Activated T-cell treated with anti-CD3 and anti-CD28 coated beads for 24 hours (primary cell): ENCODE measurements around the gene KRT34.
"Not testable (repeated sequence)": the region's sequence is repeated elsewhere in the genome, so short reads cannot be mapped to it uniquely, and the experiment has no call there.

Experiments
- DNase-seq: peaks from one replicate; pipeline ENCODE4 v3.0.0-alpha.2; 2020; ENCODE audit warnings: low read depth

KRT34 gene

DNA sequence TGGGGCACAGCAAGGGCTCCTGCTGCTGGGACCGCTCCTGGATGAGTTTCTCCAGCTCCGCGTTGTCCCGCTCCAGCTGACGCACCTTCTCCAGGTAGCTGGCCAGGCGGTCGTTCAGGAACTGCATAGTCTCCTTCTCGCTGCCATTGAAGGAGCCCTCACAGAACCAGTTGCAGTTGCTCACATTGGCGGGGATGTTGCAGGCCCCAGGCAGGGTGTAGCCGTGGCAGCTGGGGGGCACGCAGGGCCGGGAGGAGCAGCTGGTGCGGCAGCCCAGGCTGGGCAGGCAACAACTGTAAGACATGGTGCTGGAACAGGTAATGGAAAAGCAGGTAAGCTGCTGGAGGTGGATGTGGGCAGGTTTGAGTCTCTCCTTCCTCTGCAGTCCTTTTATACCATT lies at the start of gene KRT34:
Gene KRT34 (minus strand): TSS at position 364 of the 400 bp plus-strand sequence. CDS start 60 bp downstream, at position 304.
- DNase-seq, result not testable (repeated sequence)

DNA sequence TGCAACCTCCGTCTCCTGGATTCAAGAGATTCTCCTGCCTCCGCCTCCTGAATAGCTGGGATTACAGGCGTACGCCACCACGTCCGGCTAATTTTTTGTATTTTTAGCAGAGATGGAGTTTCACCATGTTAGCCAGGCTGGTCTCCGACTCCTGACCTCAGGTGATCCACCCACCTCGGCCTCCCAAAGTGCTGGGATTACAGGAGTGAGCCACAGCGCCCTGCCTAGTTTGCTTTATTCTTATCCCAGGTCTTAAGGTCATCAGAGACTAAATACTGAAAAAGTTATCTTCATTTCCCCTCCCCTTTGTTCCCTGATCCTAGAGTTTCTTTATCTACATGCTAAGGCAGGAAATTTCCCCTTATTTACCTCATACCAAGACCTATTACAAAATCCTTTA lies 48.3 kb upstream of the KRT34 start:
- not testable (repeated sequence) for DNase-seq

DNA sequence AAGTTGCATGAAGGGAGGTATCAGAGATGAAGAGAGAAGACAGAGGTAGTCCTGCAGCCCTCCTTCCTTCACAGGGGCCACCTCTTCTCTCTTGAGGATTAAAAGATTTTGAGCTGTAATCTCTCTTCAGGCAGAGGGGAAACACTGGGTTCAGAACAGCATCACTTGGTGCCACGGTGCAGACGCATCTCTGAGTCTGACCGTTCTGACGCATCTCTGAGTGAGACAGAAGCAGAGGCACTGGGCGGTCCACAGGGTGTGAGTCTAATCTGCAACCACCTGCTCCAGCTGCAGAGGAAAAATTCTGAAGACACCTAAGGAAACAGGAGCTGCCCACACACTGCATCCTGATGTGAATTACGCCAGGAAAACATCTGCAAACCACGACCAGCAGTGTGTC lies 47.6 kb upstream of the KRT34 start:
- no peak for DNase-seq

DNA sequence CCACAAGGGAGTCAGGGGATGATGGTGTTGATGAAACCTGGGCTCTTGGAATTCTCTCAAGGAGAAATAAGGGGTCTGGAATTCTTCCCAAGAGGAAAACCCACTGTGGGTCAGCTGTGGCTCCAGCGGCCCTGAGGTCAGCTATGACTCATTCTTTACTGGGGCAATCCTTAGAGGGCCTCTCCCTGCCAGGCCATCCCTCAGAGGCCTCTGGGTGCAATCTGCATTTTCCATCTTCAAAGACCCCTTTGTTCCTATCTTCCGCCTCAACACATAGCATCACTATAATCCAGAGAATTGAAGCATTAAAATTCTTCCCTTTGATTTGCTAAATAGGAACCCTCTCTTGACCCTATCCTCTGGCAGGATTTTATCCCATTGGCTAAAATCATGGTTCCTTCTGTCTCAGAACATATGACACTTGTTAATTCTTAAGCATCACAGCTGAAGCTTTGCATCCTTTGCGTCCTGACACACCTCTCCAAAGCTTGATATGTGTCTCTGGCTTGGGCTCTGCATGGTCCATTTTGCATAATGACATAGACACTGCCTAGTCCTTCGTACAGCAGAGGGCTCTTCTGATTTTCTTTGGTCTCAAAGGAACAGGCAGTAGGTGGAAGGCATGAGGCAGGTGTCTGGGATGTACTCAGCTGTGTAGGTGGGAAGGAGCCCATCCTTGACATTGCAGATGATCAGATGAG lies 46.6 kb upstream of the KRT34 start:
- DNase-seq, result no peak

DNA sequence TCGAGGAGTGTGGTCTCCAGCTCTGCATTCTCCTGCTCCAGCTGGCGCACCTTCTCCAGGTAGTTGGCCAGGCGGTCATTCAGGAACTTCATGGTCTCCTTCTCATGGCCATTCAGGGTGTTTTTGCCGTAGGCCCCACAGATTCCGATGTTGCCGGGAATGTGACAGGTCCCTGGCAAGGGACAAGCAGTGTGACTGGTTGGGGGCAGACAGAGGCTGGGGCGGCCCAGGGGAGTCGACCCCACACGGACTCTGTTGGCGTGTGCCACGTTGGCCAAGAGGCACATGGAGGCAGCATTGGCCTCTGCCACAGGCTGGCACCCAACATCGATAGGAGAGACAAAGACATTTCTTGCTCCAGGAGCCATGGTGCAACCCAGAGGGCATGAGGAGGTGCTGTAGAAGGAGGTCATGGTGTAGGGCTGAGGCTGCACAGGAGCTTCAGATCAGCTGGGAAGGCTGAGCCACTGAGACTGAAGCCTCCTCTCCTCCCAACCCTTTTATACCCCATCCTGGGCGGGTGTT lies 42.1 kb upstream of the KRT34 start, which contains the start of gene KRT37:
Gene KRT37 (minus strand): TSS at position 475 of the 525 bp plus-strand sequence. CDS start 62 bp downstream, at position 413.
- DNase-seq, result no peak

DNA sequence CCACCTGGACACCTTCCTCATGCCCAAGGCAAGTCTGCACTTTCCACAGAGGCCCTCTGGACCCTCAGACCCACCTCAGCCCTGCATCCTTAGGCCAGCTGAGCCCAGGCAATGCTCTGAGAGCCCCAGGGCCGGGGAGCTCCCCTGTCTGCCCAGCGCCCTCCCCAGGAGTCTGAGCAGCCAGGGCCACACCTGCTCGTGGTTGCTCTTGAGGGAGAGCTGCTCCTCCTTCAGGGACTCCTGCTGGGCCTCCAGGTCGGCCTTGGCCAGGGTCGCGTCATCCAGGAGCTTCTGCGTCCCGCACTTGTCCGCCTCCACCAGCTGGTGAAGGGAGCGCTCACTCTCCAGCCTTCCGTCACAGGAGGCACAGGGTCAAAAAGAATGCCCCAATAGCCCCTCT lies 40.5 kb upstream of the KRT34 start:
- DNase-seq, result not testable (repeated sequence)

DNA sequence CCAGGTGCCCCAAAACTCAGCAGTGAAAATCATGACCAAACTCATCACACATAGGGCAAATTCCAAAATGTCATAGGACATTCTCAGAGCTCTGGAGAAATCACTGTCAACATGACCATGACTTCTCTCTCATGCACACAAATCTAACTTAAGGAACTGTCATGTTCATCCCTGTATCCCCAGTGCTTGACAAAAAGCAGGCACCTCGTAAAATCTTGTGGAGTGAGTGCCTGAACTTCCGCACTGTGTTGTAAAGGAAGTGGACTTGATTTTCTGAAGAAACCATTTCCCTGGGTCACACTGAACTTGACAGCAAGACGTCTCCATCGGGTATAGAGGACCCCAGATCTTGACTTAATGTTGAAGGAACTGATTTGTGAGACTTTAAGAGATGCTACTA lies 39.5 kb upstream of the KRT34 start:
- DNase-seq, result no peak

DNA sequence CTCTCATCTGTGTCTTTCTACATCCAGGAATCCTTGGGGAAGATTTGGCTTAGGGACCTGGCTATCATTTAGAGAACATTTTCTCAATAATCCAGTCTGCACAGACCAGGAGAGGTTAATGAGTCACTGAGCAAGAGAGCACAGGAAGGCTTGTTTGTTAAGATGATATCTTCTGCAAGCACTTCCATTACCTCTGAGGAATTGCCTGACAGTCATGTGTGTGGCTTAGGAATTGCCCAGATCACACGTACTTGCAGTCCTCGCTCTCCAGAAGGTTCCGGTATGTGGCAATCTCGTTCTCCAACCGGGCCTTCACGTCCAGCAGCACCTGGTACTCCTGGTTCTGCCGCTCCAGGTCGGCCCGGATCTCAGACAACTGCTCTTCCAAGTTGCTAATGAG lies 39.0 kb upstream of the KRT34 start:
- DNase-seq, result no peak

DNA sequence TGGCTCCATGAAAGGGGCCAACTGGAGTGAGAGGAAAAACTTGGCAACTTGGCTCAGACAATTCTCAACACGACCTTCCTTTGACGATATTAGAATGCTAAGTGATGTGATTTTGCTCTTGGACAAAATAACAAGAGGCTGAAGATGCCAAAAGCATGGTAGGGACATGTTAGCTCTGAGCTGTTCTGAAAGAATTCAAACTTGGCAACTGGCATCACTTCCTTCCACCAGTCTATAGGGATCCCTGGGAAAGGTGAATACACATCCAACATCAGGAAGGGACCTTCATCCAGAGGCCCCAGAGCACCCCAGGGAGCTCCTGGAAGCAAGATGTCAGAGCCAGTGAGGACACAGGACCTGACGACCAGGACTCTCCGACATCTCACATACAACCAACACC lies 38.0 kb upstream of the KRT34 start:
- no peak for DNase-seq

DNA sequence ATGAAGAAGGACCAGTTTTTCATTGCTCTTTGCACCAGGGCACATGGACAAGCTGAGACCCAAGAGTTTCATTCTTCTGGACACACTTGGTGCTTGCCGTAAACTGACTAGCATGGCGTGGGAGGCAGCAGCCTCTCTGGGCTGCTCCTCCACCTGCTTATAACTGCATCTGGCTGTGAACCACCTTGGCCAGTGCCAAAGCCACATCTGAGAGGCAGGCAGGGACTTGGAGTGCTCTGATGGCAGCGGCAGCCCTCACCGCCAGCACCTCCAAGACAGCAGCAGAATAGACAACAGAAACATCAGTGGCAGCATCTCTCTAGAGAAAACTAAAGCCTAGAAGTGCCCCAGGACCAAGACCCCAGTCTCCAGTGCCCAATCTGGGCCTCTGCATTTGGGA lies 37.6 kb upstream of the KRT34 start:
- no peak for DNase-seq

DNA sequence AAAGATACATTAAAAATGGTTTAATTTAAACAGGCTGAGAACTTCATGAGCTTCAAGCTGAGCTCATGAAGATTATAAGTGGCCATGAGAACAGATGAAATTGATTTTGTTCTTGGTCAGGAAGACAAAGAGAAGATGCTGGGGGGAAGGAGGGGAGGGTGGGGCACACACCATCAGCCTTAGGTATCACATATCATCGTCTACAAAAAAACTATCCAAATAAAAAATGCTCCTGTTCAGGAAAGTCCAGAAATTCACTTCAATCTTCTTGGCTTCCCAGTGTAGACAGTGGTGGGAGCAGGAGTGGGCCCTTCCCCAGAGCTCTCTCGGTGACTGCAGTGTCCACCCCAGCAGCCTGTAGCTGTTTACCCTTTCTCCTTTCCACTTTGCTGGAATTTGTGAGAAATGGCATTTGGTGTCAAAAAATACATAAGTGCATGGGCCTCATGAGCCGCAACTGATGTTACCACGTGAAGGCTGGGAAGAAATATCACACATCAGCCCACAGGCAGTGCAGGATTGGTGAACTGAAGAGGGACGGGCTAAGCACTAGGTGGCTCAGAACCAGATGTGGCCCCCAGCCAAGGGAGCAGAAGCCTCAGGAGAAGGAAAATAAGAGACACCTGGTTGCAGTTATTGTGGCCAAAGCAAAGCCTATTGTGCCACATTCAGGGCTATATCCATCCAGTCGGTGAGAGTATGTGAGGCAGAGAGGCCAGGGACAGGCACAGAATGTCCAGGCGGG lies 36.2 kb upstream of the KRT34 start:
- no peak for DNase-seq

DNA sequence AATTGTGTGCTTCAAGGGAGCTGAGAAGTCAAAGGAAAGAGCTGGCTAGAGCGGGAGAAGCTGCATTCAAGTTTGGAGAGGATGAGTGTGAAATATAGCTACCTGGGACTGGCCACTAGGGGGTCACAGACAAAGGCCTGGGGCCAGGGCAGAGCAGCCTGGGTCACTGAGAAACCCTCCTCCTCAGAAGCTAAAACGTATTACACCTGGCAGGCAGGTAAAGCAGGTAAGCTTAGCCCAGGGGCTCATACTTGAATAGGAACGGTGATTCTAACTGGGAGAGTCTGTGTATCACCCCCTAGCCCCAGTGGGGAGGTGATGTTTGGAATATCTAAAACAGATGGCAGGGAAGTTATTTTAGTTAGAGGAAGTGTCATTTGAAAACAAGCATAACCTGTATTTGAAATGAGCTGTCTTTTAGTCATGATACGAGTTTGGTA lies 35.5 kb upstream of the KRT34 start:
- no peak for DNase-seq

DNA sequence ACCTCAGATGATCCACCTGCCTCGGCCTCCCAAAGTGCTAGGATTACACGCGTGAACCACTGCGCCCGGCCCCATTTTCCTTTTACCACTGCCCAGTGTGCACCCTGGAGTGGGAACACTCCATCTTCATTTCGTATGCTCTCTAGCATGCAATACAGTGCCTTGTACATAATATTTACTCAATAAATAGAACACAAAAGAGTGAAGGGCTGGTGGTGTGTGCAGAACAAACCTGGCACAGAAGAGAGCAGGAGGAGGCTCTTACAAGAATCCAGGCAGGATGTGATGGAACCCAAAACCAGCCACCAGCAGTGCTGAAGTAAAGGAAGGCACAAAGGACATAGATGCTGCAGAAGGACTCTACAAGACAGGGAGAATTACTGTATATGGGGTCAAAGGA lies 35.0 kb upstream of the KRT34 start:
- no peak for DNase-seq

DNA sequence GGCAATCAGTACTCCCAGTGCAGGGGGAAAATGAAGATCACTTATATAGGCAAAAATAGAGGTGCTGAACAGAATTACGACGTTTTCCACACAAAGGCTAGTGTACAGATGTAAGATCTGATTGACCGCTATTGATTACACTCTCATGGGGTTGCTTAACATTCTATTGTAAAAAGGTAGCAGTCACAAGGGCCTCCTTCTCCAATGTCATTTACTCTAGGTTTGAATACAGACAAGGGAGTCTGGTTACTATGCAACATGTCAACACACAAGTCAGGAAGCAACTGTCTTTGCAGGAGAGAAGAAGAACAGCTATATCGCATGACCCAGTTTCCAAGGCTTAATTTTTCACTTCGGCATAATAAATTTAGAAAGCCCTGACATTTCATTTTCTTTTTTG lies 34.4 kb upstream of the KRT34 start:
- no peak for DNase-seq

DNA sequence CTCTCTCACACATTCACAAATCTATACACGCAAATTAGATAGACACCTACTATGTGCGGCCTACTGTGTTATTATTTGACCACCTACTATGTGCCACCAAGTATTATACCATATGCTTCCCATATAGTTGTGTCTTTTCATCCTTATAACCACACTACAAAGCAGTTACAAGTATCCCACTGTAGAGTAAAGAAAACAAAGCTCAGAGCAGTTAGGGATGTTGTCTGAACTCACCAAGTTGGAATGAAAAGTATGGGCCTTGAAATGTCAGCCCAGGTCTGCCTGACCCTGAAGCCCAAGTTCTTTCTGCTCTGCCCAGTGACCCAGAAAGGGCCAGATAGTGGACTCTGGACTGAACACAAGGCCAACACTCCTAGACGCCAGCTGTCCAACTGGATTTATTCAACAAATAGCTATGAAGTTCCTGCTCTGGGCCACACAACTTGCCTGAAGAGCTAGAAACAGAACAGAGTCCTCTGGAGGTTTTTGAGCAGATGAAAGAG lies 33.8 kb upstream of the KRT34 start:
- no peak for DNase-seq

DNA sequence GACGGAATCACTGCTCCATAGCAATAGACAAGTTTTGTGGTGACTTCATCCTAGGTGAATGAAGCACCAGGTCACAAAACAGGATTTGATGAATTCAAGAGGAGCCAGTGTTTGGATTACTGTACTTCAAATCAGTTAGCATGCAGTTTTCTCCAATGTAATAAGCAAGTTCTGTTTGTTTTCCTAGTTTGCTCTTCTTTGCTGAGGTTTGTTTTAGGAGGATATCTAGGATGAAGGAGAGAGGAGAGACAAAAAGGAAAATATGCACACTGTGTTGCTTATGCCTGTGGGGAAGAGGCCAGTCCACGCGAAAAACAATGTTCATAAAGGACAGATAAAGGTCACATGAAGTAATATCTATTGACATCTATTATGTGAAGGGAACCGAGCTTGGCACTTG lies 33.3 kb upstream of the KRT34 start:
- no peak for DNase-seq

DNA sequence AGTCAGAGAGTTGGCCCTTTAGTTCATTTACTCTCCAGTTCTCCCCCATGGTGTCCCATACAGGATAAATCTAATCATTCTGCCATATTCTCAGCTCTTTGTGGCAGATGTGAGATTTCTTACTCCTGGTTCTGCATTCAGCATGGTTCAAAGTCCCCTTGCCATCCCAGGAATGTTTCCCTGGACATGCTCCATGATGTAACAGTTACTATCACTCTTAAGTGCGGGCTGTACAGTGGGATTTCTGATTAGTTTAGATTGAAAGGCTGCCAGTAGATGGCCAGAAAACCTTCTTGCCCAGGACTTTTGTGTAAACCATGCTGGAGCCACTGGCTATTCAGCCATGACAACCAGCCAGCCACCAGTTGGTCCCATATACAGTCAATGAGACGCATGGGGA lies 31.9 kb upstream of the KRT34 start:
- DNase-seq, result no peak

DNA sequence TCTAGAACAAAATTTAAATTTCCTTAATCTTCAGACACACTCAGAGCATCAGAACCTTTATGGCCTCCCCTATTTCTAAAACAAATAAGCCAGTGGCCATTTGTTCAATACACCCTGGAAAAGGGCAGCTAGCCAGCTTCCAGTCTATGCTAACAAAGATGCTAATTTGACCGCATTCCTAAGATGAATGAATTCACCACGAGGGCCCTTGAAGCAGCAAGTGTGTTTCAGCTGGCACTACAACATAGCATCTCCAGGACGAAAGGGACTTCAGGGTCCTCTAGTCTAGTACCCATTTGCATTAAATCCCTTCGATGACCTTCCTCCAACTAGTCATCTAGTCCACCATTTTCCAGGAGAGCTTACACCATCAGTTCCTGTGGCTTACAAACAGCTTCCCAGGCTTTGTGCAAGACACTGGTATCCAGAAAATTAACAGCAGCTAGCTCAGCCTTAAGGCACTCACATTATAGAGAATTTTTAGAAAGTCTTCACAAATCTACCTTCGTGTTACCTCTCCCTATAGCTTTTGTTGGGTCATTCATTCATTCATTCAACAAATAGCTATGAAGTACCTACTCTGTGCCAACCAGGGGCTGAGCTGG lies 31.3 kb upstream of the KRT34 start:
- DNase-seq, result no peak

DNA sequence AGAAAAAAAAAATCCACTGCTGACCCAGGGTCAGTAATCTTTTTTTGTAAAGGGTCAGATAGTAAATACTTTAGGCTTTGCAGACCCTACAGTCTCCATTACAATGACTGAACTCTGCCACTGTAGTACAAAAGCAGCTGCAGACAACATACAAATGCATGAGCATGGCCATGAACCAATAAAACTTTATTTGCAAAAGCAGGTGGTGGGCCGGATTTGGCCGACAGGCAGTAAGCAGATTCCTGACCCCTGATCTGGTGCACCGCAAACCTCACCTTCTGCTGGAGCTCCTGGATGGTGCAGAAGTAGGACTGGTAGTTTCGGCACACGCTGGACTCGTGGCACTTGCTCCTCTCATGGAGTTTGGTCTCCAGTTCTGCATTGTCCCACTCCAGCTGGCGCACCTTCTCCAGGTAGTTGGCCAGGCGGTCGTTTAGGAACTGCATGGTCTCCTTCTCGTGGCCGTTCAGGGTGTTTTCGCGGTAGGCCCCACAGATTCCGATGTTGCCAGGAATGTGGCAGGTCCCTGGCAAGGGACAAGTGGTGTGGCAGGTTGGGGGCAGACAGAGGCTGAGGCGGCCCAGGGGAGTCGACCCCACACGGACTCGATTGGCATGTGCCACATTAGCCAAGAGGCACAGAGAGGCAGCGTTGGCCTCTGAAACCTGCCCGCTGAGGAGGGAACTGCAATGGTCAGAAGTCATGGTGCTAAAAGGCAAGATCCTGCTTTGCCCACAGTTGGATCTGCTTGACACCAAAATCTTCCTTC lies 29.1 kb upstream of the KRT34 start:
- no peak for DNase-seq

DNA sequence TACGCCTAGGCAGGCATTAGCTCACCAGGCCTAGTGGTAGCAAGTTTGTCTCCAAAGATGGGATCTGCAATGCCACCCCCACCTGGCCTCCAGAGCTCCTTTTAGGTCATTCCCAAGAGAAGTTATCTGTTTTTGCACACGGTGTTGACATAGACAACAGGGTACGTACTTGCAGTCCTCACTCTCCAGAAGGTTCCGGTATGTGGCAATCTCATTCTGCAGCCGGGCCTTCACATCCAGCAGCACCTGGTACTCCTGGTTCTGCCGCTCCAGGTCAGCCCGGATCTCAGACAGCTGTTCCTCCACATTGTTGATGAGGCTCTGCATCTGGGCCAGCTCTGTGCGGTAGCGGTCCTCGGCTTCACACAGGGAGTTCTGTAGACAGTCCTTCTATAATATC lies 25.1 kb upstream of the KRT34 start:
- no peak for DNase-seq

DNA sequence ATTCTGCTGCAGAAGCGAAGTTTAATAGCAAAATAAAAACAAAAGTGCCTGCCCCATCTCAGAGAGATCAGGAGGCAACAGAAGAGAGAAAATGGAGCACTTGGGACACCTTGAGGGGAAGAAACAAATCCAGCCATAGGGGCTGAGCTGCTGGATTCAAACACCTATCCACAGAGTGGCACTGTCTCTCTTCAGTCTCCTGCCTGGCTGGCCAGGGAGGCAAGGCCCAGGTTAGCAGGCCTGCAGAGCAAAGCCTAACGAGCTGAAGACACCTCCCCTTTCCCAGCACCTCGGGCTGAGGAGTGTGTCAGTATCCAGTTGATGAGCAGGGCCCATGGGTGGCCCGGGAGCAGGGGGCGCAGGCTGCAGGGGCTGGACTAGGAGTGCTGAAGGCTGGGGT lies 24.1 kb upstream of the KRT34 start:
- no peak for DNase-seq
